ENCODE measurements around the gene CDH23.
A peak's percentile ranks its signal among the peaks of the same experiment; 100 is the strongest.
"Not testable (repeated sequence)": the region's sequence is repeated elsewhere in the genome, so short reads cannot be mapped to it uniquely, and the experiment has no call there.

CDH23 gene

GRCh38 chr10:71838264-71839211 is 441.8 kb downstream of the CDH23 start:
- DNase-seq (ENCODE audit: low read depth) = no peak

- no peak for DNase-seq (ENCODE audit: low read depth)
Measured at GRCh38 chr10:71840177-71840957, 443.6 kb downstream of the CDH23 start.

GRCh38 chr10:71840958-71841335 is 444.2 kb downstream of the CDH23 start:
- DNase-seq (ENCODE audit: low read depth) = no peak

- no peak for DNase-seq (ENCODE audit: low read depth)
Measured at GRCh38 chr10:71842422-71842821, 445.7 kb downstream of the CDH23 start.

- no peak for DNase-seq (ENCODE audit: low read depth)
Measured at GRCh38 chr10:71842856-71843686, 446.4 kb downstream of the CDH23 start.

GRCh38 chr10:71844084-71844483 is 447.4 kb downstream of the CDH23 start:
- DNase-seq (ENCODE audit: low read depth) = no peak

GRCh38 chr10:71844695-71845094 is 448.0 kb downstream of the CDH23 start:
- no peak for DNase-seq (ENCODE audit: low read depth)

GRCh38 chr10:71845410-71846405 is 449.0 kb downstream of the CDH23 start:
- DNase-seq (ENCODE audit: low read depth) = no peak

GRCh38 chr10:71846816-71847215 is 450.1 kb downstream of the CDH23 start:
- DNase-seq (ENCODE audit: low read depth) = no peak

GRCh38 chr10:71847418-71847817 is 450.7 kb downstream of the CDH23 start:
- no peak for DNase-seq (ENCODE audit: low read depth)

GRCh38 chr10:71848325-71849275 is 451.9 kb downstream of the CDH23 start:
- no peak for DNase-seq (ENCODE audit: low read depth)

GRCh38 chr10:71849461-71849908 is 452.8 kb downstream of the CDH23 start:
- DNase-seq (ENCODE audit: low read depth) = no peak

- DNase-seq (ENCODE audit: low read depth) = no peak
Measured at GRCh38 chr10:71850021-71850742, 453.5 kb downstream of the CDH23 start.

- peak; percentile 98 for DNase-seq (ENCODE audit: low read depth)
Measured at GRCh38 chr10:71850743-71851464, 454.2 kb downstream of the CDH23 start, which contains the start of gene PSAP. Gene PSAP (minus strand): TSS chr10:71851251. CDS start chr10:71851221, 30 bp downstream.

- DNase-seq (ENCODE audit: low read depth) = not testable (repeated sequence)
Measured at GRCh38 chr10:71851465-71852095, 454.9 kb downstream of the CDH23 start.

- DNase-seq (ENCODE audit: low read depth) = no peak
Measured at GRCh38 chr10:71852355-71852937, 455.7 kb downstream of the CDH23 start.

GRCh38 chr10:71854031-71854430 is 457.3 kb downstream of the CDH23 start:
- DNase-seq (ENCODE audit: low read depth) = no peak

All from stimulated activated CD8-positive, alpha-beta memory T cell treated with anti-CD3 and anti-CD28 coated beads, Interleukin-12 subunit alpha, Interleukin-12 subunit beta, amount 100 ng/mL, for 4 hours (primary cell).